Activated T-cell treated with anti-CD3 and anti-CD28 coated beads for 48 hours (primary cell): ENCODE measurements around the gene ACTMAP.
"Not testable (repeated sequence)": the region's sequence is repeated elsewhere in the genome, so short reads cannot be mapped to it uniquely, and the experiment has no call there.

Source experiments
- DNase-seq: peaks from one replicate; pipeline ENCODE4 v3.0.0-alpha.2; 2020; ENCODE audit warnings: low read depth

The ACTMAP gene

DNA sequence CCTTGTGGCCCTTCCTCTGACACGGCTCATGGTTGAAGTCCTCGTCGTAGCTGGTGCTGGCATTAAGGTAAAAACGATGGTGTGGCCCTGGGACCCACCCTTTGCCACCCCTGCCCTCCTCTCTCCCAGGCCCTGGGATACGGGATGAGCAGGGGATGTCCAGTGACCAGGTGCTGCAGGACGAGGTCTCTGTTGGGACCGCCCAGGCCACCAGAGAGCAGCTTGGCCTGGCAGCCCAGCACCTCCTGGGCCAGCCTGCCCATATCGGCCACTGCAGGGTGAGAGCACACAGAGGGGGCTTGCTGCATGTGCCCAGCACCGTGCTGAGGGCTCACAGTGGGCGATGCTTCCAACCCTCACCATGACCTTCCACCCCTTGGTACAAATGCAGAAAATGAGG, 6.4 kb downstream of the ACTMAP start:
- DNase-seq = no peak

- no peak for DNase-seq
These were observed 7.4 kb downstream of the ACTMAP start for GRCh38 chr19:40742886-40743285.

- DNase-seq = no peak
These were observed 7.8 kb downstream of the ACTMAP start for GRCh38 chr19:40742477-40742876.

- DNase-seq = no peak
These were observed 8.5 kb downstream of the ACTMAP start for GRCh38 chr19:40741527-40742390.

DNA sequence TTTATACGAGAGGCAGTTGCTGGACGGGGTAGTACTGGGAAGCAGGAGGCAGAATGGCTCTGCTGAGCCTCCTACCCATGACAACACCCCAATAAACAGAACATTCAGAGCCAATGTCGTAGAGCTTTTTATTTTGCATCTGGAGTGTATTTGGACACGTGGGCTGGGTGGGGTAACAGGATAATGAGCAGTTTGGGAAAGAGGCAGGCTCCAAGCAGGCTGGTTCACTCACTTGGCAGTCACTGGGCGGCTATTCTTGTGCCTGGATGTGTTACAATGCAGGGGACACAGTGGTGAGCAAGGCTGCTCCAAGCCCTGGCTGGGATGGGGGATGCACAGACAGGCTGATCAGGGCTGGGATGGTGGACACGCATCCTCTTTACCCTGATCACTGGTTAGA, 9.5 kb downstream of the ACTMAP start:
- no peak for DNase-seq

- no peak for DNase-seq
These were observed 10.2 kb downstream of the ACTMAP start for GRCh38 chr19:40739871-40740703.

GRCh38 chr19:40739030-40739839, 11.0 kb downstream of the ACTMAP start:
- no peak for DNase-seq

DNA sequence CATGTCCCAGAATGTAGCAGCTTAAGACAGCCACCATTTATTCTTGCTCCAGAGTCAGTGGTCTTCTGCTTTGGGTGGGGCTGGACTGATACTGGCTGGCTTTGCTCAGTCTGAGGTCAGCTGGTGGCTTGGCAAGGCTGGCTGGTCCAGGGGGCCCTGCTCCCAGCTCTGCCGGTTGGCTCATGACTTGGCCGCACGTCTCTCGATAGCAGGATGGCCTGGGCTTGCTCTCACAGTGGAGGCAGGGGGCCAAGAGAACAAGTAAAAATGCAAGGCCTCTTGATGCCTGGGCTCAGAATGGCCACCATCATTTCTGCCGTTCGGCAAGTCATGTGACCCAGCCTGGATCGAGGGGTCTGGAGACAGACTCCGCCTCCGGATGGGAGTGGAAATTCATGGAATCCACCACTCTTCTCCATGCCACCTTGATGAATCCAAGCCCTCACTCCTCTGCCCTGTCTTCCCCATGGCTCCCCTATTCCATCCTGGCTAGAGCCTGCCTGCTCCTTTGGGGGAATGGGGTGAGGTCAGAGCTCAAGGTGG, 13.1 kb downstream of the ACTMAP start:
- no peak for DNase-seq

- no peak for DNase-seq
These were observed 13.6 kb downstream of the ACTMAP start for GRCh38 chr19:40736661-40737060.

DNA sequence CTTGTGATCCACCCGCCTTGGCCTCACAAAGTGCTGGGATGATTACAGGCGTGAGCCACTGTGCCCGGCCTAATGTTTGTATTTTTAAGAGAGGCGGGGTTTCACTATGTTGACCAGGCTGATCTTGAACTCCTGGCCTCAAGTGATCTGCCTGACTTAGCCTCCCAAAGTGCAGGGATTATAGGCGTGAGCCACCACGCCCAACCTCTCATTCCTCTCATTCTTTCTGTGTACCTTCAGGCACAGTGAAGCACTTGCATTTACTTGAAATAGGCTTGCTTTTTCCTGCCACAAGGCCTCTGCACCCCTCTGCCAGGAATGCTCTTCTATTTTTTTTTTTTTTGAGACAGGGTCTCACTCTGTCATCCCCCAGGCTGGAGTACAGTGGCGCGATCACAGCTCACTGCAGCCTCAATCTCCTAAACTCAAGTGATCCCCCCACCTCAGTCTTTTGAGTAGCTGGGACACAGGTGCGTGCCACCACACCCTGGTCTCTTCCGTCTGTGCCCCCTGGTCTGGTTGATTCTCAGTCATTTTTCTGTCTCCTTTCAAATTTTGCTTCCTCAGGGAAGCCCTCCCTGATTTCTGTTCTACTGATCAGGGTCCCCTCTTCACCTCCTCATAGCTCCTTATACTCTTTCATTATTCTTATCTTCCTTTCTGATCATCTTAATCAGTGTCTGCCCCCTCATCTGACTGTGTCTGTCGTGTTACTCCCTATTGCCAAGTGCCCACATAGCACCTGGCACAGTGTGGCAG, 15.1 kb downstream of the ACTMAP start:
- DNase-seq = no peak

DNA sequence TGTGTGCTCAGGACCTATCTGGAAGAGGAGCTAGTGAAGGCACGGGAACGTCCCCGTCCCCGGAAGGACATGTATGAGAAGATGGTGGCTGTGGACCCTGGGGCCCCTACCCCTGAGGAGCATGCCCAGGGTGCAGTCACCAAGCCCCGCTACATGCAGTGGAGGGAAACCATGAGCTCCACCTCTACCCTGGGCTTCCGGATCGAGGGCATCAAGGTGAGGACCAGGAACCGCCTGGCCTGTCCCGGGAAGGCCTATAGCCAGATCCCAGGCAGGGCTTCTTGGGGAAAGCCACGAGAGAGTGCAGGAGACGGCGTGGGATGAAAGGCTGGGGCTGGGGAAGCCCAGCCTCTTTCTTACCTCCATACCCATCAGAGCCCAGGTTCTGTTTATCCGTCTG, 17.1 kb downstream of the ACTMAP start:
- no peak for DNase-seq

DNA sequence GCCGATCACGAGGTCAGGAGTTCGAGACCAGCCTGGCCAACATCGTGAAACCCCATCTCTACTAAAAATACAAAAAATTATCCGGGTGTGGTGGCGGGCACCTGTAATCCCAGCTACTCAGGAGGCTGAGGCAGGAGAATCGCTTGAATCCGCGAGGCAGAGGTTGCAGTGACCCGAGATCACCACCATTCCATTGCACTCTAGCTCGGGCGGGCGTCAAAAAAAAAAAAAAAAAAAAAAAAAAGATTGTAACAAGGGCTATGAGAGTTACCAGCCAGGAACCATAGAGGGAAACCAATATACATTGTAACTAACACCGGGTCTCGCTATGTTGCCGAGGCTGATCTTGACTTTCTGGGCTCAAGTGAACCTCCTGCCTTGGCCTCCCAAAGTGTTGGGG, 18.0 kb downstream of the ACTMAP start:
- not testable (repeated sequence) for DNase-seq

DNA sequence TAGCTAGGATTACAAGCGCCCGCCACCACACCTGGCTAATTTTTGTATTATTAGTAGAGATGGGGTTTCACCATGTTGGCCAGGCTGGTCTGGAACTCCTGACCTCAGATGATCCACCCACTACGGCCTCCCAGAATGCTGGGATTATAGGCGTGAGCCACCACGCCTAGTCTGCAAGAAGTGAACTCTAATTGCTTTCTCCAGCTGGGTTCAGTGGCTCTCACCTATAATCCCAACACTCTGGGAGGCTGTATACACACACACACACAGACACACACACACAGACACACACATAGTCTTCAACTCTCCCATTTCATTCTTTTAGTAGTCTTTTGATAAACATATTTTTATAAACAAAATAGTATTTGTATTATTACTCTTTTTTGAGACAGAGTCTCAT, 20.2 kb downstream of the ACTMAP start:
- not testable (repeated sequence) for DNase-seq

- no peak for DNase-seq
These were observed 24.0 kb downstream of the ACTMAP start for GRCh38 chr19:40726279-40726678.

- no peak for DNase-seq
These were observed 25.4 kb downstream of the ACTMAP start for GRCh38 chr19:40724855-40725254.

DNA sequence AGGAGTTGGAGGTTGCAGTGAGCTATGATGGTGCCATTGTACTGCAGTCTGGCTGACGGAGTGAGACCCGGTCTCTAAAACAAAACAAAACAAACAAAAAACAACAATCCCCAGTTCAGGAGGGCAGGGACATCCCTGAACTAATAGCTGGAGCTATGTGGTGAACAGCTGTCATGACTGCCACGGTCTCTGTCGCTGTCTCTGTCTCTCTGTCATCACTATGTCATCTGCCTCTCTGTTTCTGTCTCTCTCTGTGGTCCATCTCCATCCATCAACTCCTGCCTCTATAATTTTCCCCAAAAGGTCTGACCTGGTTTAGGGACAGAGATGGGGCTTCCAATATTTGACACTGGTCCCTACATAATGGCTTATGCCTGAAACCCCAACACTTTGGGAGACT, 26.0 kb downstream of the ACTMAP start:
- no peak for DNase-seq

DNA sequence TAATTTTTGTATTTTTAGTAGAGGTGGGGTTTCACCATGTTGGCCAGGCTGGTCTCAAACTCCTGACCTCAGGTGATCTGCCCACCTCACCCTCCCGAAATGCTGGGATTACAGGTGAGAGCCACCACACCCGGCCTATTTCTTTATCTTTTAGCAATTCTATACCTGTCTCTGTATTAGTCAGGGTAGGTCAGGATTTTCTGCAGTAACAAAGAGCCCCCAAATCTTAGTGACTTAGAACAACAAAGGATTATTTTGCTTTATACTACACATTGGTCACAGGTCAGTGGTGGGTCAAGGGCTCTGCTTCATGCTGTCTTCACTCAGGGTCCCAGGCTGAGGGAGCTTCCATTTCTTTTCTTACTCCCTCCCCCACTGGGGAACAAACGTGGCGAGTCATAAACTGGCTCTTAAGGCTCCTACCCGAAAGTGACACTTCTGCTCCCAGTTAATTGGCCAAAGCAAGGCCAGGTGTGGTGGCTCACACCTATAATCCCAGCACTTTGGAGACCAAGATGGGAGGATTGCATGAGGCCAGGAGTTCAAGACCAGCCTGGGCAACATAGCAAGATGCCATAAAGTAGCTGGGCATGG, 26.5 kb downstream of the ACTMAP start:
- no peak for DNase-seq

- DNase-seq = no peak
These were observed 28.2 kb downstream of the ACTMAP start for GRCh38 chr19:40721936-40722661.

- no peak for DNase-seq
These were observed 29.2 kb downstream of the ACTMAP start for GRCh38 chr19:40721140-40721486.

- DNase-seq = no peak
These were observed 30.8 kb downstream of the ACTMAP start for GRCh38 chr19:40719414-40719894.
